PC-3 (cell line): Measurements from ENCODE around the gene ZNF322.

ENCODE experiments used
- CTCF ChIP-seq: fragments of 300-600 bp; sonication (generic); conservative IDR thresholded peaks from 2 replicates; pipeline ENCODE4 v1.5.1; 2017; ENCODE audit warnings: antibody characterized with exemption, low read depth, mild to moderate bottlenecking, low read length
- EZH2 ChIP-seq: fragments of 300-600 bp; sonication (generic); IDR thresholded peaks from one replicate; pipeline ENCODE4 v1.6.1; 2017; ENCODE audit warnings: antibody characterized with exemption, mild to moderate bottlenecking, low read length; ENCODE audit not compliant: unreplicated experiment
- EZH2phosphoT487 ChIP-seq: fragments of 300-600 bp; sonication (generic); IDR thresholded peaks from 2 replicates; pipeline ENCODE4 v1.6.1; 2018; ENCODE audit warnings: mild to moderate bottlenecking, antibody characterized with exemption, low read length, borderline replicate concordance

- TF ChIP-seq CTCF: no peak; the same call in 1 of the 2 replicates
- TF ChIP-seq EZH2: no peak
- no peak for TF ChIP-seq EZH2phosphoT487
Observed at GRCh38 chr6:26592649-26593048, 66.9 kb downstream of the ZNF322 start.
